Measurements from ENCODE around the gene PTPRK.

The PTPRK gene

GRCh38 chr6:128520436-128521281 is at the start of gene PTPRK:
PTPRK (minus strand) TSS chr6:128520599; CDS start chr6:128520358, 241 bp downstream.
- no peak within 1 kb of the TSS for H3K9ac ChIP-seq (ENCODE audit: low read length)

GRCh38 chr6:128567029-128567428 is 46.6 kb upstream of the PTPRK start:
- no peak for TF ChIP-seq EZH2 (IDR thresholded peaks at IDR 0.05; ENCODE audit: borderline replicate concordance, low read length)
- TF ChIP-seq CTCF (IDR thresholded peaks at IDR 0.05; ENCODE audit: low read length) = no peak
- no peaks in the 10 kb centered on the region for H3K36me3 ChIP-seq (ENCODE audit: insufficient read depth, low read length)
- H3K4me2 ChIP-seq (ENCODE audit: low read length) = no peak overlapping the region
- H3K9me2 ChIP-seq (ENCODE audit: low read depth, low read length) = no peaks in the 10 kb centered on the region
- H3F3A ChIP-seq (ENCODE audit: insufficient read depth, low read length) = no peaks in the 10 kb centered on the region
- no peaks in the 10 kb centered on the region for H3K4me1 ChIP-seq (ENCODE audit: insufficient read depth, low read length, severe bottlenecking)
- H4K20me1 ChIP-seq (ENCODE audit: insufficient read depth, low read length) = no peaks in the 10 kb centered on the region
- H3K4me3 ChIP-seq (ENCODE audit: low read depth, low read length, poor library complexity, severe bottlenecking) = no peak overlapping the region
- no peaks in the 10 kb centered on the region for H3K9me3 ChIP-seq (ENCODE audit: low read length)
- H2AFZ ChIP-seq (ENCODE audit: low read length) = no peak overlapping the region
- H3K27ac ChIP-seq (ENCODE audit: low read depth, low read length, poor library complexity, severe bottlenecking) = no peak overlapping the region
- no peak overlapping the region for H3K9ac ChIP-seq (ENCODE audit: low read length)
- H3K27me3 ChIP-seq (ENCODE audit: insufficient read depth, low read length) = no peaks in the 10 kb centered on the region
- no peaks in the 10 kb centered on the region for H3K79me2 ChIP-seq (ENCODE audit: insufficient read depth, low read length)

More at GRCh38 chr6:128520436-128521281, at the start of gene PTPRK:
- no peaks in the 10 kb centered on the region for H3K9me3 ChIP-seq (ENCODE audit: low read length)
- H3F3A ChIP-seq (ENCODE audit: insufficient read depth, low read length) = no peaks in the 10 kb centered on the region
- H3K4me2 ChIP-seq (ENCODE audit: low read length) = no peak within 1 kb of the TSS
- H3K36me3 ChIP-seq (ENCODE audit: insufficient read depth, low read length) = no peaks in the 10 kb centered on the region
- no peak within 1 kb of the TSS for H3K4me3 ChIP-seq (ENCODE audit: low read depth, low read length, poor library complexity, severe bottlenecking)
- no peaks in the 10 kb centered on the region for H3K79me2 ChIP-seq (ENCODE audit: insufficient read depth, low read length)
- no peaks in the 10 kb centered on the region for H3K4me1 ChIP-seq (ENCODE audit: insufficient read depth, low read length, severe bottlenecking)
- H3K27ac ChIP-seq (ENCODE audit: low read depth, low read length, poor library complexity, severe bottlenecking) = no peak within 1 kb of the TSS
- no peaks in the 10 kb centered on the region for H4K20me1 ChIP-seq (ENCODE audit: insufficient read depth, low read length)
- H3K27me3 ChIP-seq (ENCODE audit: insufficient read depth, low read length) = no peaks in the 10 kb centered on the region
- H2AFZ ChIP-seq (ENCODE audit: low read length) = no peak within 1 kb of the TSS
- no peaks in the 10 kb centered on the region for H3K9me2 ChIP-seq (ENCODE audit: low read depth, low read length)
- TF ChIP-seq EZH2 (IDR thresholded peaks at IDR 0.05; ENCODE audit: borderline replicate concordance, low read length) = no peak
- TF ChIP-seq CTCF (IDR thresholded peaks at IDR 0.05; ENCODE audit: low read length) = no peak

- no peak overlapping the region for H3K9ac ChIP-seq (ENCODE audit: low read length)
- H3K4me2 ChIP-seq (ENCODE audit: low read length) = no peak overlapping the region
- no peaks in the 10 kb centered on the region for H3K9me3 ChIP-seq (ENCODE audit: low read length)
- H3K9me2 ChIP-seq (ENCODE audit: low read depth, low read length) = no peaks in the 10 kb centered on the region
- no peaks in the 10 kb centered on the region for H3F3A ChIP-seq (ENCODE audit: insufficient read depth, low read length)
- H3K36me3 ChIP-seq (ENCODE audit: insufficient read depth, low read length) = no peaks in the 10 kb centered on the region
- no peak overlapping the region for H3K4me3 ChIP-seq (ENCODE audit: low read depth, low read length, poor library complexity, severe bottlenecking)
- H3K27me3 ChIP-seq (ENCODE audit: insufficient read depth, low read length) = no peaks in the 10 kb centered on the region
- H3K4me1 ChIP-seq (ENCODE audit: insufficient read depth, low read length, severe bottlenecking) = no peaks in the 10 kb centered on the region
- H4K20me1 ChIP-seq (ENCODE audit: insufficient read depth, low read length) = no peaks in the 10 kb centered on the region
- no peak overlapping the region for H2AFZ ChIP-seq (ENCODE audit: low read length)
- H3K27ac ChIP-seq (ENCODE audit: low read depth, low read length, poor library complexity, severe bottlenecking) = no peak overlapping the region
- no peaks in the 10 kb centered on the region for H3K79me2 ChIP-seq (ENCODE audit: insufficient read depth, low read length)
- no peak for TF ChIP-seq EZH2 (IDR thresholded peaks at IDR 0.05; ENCODE audit: borderline replicate concordance, low read length)
- TF ChIP-seq CTCF (IDR thresholded peaks at IDR 0.05; ENCODE audit: low read length) = no peak
Measured at GRCh38 chr6:128560966-128561365, 40.6 kb upstream of the PTPRK start.
